ENCODE results near the gene ALDH6A1. TPM values are rescaled to one million over a fixed set of nuclear protein-coding genes. Genes with fewer than 3 reads are reported as not detected.

The ALDH6A1 gene
- total RNA-seq, 2 donors from 2014 or later = 20.9 to 28.9 TPM

DNA sequence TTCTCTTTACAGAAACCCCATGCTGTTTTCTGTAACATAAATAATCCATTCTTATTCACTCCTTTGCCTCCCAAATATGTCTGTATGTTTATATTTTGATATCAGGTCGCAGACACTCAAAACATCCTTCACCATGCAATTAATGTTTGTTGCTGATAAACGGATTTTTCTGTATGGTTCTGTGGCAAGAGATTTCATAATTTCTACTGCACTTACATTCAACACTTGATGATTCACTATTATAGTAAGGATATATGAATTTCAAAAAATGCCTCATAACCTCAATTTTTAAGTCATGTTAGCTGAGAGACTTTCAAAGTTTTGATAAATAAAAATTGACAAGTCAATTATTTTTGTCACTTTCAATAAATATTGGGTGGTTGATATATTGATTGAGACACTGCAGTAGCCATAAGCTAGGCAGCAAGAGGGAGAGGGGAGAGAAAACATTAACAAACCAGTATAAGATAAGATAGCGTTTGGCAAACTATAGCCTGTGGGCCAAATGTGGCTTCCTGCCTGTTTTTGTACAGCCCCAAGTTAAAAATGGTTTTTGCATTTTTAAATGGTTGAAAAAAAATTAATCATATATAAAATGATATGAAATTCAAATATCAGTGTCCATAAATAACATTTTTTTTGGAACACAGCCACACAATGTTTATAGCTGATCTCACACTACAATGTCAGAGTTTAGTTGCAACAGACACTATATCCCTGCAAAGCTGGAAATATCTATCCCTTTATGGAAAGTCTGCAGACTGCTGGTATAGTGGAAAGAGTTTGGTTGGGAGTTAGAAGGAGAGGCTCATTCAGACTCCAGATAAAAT lies 18.3 kb downstream of the ALDH6A1 start:
- no peak for DNase-seq (ENCODE audit: low spot score in 2 of 2)
- Mint-ChIP-seq H3K27ac (no peak overlapping the region), H3K36me3 (no peaks in the 10 kb centered on the region), H3K9me3 (no peaks in the 10 kb centered on the region)
- no peak for ATAC-seq

DNA sequence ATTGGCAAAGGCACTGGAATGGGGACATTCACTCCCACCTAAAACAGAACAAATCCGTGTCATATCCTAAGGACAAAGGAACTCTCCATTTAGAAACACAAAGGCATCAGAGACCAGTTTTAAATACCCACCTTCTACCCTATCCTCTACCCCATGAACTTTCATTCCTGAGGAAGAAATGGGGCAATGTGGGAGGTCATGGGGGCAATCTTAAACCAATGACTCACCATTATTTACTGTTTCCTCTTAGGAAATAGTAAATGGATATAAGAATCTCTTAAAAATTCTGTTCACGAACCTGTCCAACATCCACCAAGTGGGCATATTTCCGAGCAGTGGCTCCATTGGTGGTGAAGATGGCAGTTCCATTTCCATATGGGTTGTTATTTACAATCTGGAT lies 19.4 kb downstream of the ALDH6A1 start:
- H3K27ac Mint-ChIP-seq = no peak overlapping the region
- H3K9me3 Mint-ChIP-seq = no peaks in the 10 kb centered on the region
- DNase-seq (ENCODE audit: low spot score in 2 of 2) (no peak), ATAC-seq (no peak)
- H3K36me3 Mint-ChIP-seq = no peaks in the 10 kb centered on the region

DNA sequence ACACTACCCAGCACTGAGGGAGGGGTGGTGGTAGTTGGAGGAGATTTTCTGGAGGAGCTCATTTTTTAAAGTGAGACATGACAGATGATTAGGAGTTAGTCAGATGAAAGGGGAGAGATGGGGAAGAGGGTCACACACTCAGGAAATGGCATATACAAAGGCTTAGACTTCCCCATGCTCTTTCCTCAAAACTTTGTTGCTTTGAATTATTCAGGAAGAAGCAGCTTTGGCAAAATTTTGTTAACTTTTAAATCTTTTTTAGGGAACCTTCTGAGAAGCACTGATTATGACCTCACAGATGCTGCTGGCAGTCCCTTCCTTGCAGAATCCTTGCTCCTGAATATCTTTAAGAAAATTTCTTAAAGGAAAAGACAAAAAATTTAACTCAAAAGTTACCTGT lies 19.8 kb downstream of the ALDH6A1 start:
- H3K27ac Mint-ChIP-seq = no peak overlapping the region

DNA sequence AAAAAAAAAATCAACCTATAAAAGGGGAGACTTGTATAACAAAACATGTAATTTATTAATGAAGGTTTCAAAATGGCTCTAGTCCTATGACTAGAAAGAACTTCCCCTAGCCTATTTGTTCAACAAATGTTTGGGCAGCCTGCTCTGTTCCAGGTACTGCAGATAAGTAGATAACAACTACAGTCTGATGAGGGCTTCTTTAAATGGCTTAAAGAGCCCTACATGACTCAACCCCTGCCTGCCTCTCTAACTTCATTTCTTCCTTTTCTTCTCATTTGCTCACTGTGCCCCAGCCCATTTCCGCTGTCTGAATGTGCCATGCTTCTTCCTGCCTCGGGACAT lies 21.5 kb downstream of the ALDH6A1 start:
- peak in 1 of 2 donors; percentile 67 for ATAC-seq
- no peaks in the 10 kb centered on the region for H3K36me3 Mint-ChIP-seq
- DNase-seq (ENCODE audit: low spot score in 2 of 2) = no peak
- H3K27ac Mint-ChIP-seq = peak overlapping the region in 1 of 2 donors; percentile 62
- no peaks in the 10 kb centered on the region for H3K9me3 Mint-ChIP-seq

More for the DNA sequence above, 19.8 kb downstream of the ALDH6A1 start:
- no peak for DNase-seq (ENCODE audit: low spot score in 2 of 2)
- H3K9me3 Mint-ChIP-seq = no peaks in the 10 kb centered on the region
- no peaks in the 10 kb centered on the region for H3K36me3 Mint-ChIP-seq
- no peak for ATAC-seq

DNA sequence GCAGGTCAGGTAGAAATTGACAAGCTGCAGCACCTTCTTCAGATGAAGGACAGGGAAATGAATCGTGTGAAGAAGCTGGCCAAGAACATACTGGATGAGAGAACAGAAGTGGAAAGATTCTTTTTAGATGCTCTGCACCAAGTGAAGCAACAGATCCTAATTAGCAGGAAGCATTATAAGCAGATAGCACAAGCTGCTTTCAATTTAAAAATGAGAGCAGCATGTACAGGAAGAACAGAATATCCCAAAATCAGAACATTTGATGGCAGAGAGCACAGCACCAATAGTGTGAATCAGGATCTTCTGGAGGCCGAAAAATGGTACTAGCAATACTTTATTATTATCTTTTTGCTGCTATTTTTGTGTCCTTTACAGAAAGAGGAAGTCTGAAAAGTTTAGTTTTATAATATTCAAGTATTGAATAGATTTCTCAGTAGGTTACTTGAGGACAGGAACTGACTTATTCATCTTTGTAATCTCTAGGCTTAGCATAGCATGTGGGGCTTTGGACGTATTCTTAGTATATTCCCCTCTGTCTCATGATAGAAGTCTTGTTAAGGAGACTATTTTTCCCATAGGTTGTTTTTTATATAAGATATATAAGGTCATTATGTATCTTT lies 34.3 kb downstream of the ALDH6A1 start:
- Mint-ChIP-seq H3K36me3 (no peaks in the 10 kb centered on the region), H3K9me3 (no peaks in the 10 kb centered on the region), H3K27ac (no peak overlapping the region)
- DNase-seq (ENCODE audit: low spot score in 2 of 2) (no peak), ATAC-seq (no peak)

DNA sequence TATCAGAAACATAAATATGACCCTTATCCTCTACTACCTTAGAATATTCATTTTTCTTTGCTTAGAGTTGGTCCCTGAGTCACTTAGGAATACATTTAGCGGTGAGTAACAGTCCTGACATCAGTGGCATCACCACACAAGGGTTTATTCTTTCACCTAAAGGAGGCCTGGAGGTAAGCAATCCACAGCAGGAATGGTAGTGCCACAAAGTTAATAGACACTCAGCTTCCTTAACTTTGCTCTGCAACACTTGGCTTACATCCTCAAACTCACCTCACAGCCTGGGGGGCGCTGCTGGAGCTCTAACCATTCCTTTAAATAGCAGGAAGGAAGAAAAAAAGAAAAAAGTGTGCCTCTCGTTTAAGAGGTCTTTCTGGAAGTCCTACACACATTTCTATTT lies 36.0 kb downstream of the ALDH6A1 start:
- no peak for DNase-seq (ENCODE audit: low spot score in 2 of 2)
- no peak overlapping the region for H3K27ac Mint-ChIP-seq
- ATAC-seq = no peak
- no peaks in the 10 kb centered on the region for H3K9me3 Mint-ChIP-seq
- no peaks in the 10 kb centered on the region for H3K36me3 Mint-ChIP-seq

DNA sequence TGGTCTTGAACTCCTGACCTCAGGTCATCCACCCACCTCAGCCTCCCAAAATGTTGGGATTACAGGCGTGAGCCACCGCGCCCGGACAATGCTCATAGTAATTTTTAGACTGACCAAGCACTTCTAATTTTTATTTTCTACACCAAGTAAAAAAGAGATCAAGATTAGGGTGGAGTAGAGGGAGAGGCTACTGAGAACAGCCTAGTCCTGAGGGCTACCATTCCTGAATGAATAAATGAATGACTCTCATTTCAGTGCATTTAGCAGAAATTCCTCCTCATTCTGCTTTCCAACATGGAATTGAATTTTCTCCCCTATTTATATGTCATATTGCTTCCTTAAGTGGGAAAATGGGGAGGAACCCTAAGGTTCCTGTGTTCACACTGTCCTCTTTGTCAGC lies 38.7 kb downstream of the ALDH6A1 start:
- H3K36me3 Mint-ChIP-seq = no peaks in the 10 kb centered on the region
- no peak for ATAC-seq
- no peak overlapping the region for H3K27ac Mint-ChIP-seq
- H3K9me3 Mint-ChIP-seq = no peaks in the 10 kb centered on the region
- DNase-seq (ENCODE audit: low spot score in 2 of 2) = no peak

DNA sequence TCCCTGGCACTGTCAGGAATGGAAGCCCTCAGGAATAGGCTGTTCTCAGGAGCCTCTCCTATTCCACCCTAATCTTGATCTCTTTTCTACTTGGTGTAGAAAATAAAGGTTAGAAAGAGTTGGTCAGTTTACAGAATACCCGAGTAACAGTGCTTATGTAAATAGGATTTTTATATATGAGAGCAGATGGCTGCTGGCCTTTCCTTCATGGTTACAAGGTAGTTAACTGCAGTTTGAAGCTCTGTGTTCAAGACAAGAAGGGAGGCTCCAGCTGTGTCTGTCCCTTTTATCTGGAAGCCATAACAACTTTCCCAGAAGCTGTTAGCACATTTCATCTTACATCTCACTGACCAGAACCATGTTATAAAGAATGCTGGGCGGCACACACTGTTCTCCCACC lies 42.0 kb downstream of the ALDH6A1 start:
- no peak overlapping the region for H3K27ac Mint-ChIP-seq
- no peak for DNase-seq (ENCODE audit: low spot score in 2 of 2)
- no peaks in the 10 kb centered on the region for H3K9me3 Mint-ChIP-seq
- no peak for ATAC-seq
- no peaks in the 10 kb centered on the region for H3K36me3 Mint-ChIP-seq

DNA sequence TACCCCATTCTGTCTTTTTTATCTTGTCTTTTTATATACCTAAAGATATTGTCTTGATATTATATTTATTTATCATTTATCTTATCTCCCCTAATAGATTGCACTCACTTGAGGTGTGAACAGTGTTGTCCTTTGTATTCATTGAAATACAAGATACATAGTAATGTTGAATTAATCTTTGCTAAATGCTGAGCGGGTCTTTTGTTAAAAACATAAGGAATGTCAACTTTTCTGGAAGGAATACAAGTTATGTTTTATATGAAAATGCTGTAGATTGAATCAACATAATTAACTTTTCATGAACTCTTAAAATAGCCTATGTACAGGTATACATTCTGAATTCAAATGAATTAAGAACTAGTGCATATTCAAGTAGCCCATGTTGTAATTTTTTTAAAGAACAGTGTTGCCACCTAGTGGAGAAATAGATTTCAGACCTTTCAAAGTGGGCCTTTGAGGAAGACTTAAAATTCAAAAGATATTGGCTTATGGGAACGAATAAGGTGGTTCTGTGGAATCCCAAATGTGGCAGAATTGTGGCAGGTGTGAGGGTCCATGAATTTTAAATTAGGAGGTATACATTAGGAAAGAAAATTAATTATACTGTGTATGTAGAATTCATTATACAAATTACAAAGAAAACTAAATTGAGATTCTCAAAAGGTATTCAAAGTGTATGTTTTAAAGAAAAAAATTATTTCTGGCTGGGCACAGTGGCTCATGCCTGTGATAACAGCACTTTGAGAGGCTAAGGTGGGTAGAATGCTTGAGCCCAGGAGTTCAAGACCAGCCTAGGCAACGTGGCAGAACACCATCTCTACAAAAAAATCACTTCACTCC lies 46.0 kb downstream of the ALDH6A1 start:
- H3K36me3 Mint-ChIP-seq = no peaks in the 10 kb centered on the region
- peak; percentile 43 to 53 for ATAC-seq

DNA sequence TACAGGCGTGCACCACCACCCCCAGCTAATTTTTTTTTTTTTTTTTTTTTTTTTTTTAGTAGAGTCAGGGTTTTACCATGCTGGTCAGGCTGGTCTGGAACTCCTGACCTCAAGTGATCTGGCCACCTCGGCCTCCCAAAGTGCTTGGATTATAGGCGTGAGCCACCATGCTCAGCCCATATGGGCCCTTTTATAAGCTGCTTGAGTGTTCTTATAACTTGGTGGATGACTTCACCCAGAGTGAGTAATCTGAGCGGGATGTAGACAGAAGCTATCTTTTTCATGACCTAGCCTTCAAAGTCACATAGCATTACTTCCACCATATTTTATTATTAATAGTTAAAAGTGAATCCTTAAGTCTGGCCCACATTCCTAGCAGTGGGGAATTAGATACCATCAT lies 48.7 kb downstream of the ALDH6A1 start:
- no peaks in the 10 kb centered on the region for H3K9me3 Mint-ChIP-seq
- ATAC-seq (no peak), DNase-seq (ENCODE audit: low spot score in 2 of 2) (no peak)
- no peak overlapping the region for H3K27ac Mint-ChIP-seq
- no peaks in the 10 kb centered on the region for H3K36me3 Mint-ChIP-seq

More for the DNA sequence above, 46.0 kb downstream of the ALDH6A1 start:
- Mint-ChIP-seq H3K27ac (no peak overlapping the region), H3K9me3 (no peaks in the 10 kb centered on the region)
- no peak for DNase-seq (ENCODE audit: low spot score in 2 of 2)

DNA sequence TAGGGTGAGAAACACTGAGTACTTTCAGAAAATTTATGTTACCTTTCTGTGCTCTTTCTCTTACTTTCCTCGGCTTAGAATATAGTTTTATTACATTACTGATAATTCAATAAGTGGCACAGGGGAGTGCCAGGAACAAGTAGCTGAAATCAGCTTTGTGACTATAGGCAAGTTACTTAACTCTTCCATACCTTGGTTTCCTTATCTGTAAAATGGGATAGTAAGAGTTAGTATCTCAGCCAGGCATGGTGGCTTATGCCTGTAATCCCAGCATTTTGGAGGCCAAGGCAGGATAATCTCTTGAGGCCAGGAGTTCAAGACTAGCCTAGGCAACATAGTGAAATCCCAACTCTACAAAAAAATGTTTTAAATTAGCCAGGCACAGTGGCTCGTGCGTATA lies 49.7 kb downstream of the ALDH6A1 start:
- DNase-seq (ENCODE audit: low spot score in 2 of 2) (no peak), ATAC-seq (no peak)
- H3K9me3 Mint-ChIP-seq = no peaks in the 10 kb centered on the region
- no peaks in the 10 kb centered on the region for H3K36me3 Mint-ChIP-seq
- H3K27ac Mint-ChIP-seq = no peak overlapping the region

DNA sequence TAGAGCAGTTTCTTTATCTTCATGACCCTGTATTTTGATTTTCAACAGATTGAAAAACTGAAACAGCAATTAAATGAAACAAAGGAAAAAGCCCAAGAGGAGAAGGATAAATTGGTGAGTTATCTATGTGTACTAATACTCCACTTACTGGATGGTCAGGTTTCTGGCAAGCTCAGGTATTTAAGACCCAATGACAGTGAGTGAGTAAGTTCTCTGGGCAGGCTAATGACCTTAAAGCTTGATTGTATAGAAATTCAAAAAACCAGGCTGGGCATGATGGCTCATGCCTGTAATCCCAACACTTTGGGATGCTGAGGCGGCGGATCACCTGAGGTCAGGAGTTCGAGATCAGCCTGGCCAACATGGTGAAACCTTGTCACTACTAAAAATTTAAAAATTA lies 55.1 kb downstream of the ALDH6A1 start:
- Mint-ChIP-seq H3K9me3 (no peaks in the 10 kb centered on the region), H3K27ac (no peak overlapping the region), H3K36me3 (no peaks in the 10 kb centered on the region)
- DNase-seq (ENCODE audit: low spot score in 2 of 2) (no peak), ATAC-seq (no peak)

DNA sequence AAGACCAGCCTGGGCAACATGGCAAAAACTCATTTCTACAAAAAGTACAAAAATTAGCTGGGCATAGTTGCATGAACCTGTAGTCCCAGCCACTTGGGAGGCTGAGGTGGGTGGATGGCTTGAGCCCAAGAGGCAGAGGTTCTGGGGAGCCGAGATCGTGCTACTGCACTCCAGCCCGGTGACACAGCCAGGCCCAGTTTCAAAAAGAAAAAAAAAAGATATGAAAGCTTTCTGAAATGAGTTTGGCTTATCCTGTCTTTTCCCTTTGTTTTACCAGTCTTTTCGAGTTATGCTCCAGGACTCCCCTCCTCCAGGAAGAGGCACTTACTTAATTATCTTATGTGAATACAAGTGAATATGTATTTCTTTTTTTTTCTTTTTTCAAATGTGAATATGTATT lies 61.9 kb downstream of the ALDH6A1 start:
- ATAC-seq (no peak), DNase-seq (ENCODE audit: low spot score in 2 of 2) (no peak)
- Mint-ChIP-seq H3K36me3 (peaks cover 0 to 4% of the 10 kb centered on the region in 2 donors), H3K27ac (no peak overlapping the region), H3K9me3 (no peaks in the 10 kb centered on the region)

DNA sequence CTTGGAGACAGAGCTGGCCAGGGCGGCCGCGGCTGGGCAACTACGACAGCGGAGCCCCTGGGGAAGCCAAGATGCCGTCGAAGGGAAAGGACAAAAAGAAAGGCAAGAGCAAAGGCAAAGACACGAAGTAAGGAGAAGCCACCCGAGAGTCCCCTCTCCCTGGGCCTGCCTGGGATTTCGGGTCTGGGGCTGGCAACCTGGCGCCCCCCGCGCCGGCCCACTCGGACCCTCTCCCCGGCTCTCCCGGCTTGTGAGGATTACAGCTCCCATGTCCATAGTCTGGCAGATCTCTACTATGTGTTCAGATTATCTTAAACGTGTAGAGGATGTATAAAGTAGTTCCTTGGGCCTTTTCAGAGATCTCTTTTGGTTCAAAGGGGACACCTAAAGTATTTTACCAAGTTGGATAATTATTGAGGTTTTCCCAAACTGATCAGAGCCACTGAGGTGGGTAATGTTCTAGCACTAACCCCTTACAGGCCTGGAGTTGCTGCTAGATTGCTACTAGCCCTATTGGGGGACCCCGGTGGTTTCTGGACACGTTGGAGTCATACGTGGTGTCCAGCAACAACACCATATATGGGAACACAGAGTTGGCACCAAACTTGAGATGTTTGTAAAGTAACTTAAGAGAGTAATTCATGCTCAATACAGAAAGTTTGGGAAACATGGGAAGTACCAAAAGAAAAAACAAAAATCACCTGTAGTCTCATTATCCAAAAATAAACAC lies 64.7 kb downstream of the ALDH6A1 start:
- H3K36me3 Mint-ChIP-seq = peaks cover 0 to 4% of the 10 kb centered on the region in 2 donors
- H3K9me3 Mint-ChIP-seq = no peaks in the 10 kb centered on the region
- no peak for DNase-seq (ENCODE audit: low spot score in 2 of 2)
- ATAC-seq = no peak
- H3K27ac Mint-ChIP-seq = peak overlapping the region; percentile 82 to 98

DNA sequence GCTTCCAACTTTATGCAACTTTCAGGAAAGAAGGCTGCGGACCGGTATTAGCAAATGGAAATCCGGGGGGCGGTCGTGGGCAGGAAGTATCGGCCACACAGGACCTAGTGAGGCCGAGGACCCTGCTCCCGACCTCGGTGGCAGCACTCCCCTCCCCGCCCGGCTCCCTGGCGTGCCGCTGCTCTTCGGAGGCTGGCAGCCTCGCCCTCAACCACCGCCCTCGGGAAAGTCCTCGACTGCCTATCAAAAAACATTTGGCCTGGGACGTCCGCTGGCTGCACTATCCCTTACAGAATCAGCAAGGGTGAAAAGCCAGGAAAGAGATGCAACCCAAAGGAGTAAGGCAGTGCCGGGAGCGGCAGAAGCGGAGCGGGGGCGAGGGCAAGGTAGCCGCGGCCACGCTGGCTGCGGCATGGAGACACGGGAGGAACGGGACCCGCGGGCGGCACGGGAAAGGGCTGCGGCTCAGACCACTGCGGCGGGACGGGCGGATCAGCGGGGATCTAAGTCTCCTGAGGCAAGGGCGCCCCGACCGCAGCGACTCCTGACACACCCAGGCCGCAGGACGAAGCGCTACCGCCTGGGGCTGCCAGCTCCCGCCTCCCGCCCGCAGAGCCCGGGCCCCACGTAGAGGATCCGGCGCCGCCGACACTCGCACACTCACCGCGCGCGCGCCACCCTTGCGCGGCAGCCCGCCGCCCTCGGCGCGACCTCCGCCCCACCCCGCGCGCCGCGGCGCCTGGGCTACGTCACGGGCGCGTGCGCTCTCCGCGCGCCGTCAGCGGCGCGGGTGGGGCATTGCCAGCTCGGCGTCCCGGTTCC lies 65.5 kb downstream of the ALDH6A1 start, which contains the start of the genes BBOF1 and ENTPD5:
TSS of gene BBOF1 (plus strand) at position 764 of the 822 bp plus-strand sequence. CDS start 130 bp downstream, outside the sequence.
TSS of gene ENTPD5 (minus strand) at position 703 of the 822 bp plus-strand sequence. CDS start 31,186 bp downstream, outside the sequence.
- Mint-ChIP-seq H3K27ac (peak within 1 kb of the TSS; percentile 98 to 99), H3K9me3 (no peaks in the 10 kb centered on the region), H3K36me3 (peaks cover 0 to 4% of the 10 kb centered on the region in 2 donors)
- peak; percentile 90 to 98 for ATAC-seq
- DNase-seq (ENCODE audit: low spot score in 2 of 2) = peak; percentile 84 to 86

DNA sequence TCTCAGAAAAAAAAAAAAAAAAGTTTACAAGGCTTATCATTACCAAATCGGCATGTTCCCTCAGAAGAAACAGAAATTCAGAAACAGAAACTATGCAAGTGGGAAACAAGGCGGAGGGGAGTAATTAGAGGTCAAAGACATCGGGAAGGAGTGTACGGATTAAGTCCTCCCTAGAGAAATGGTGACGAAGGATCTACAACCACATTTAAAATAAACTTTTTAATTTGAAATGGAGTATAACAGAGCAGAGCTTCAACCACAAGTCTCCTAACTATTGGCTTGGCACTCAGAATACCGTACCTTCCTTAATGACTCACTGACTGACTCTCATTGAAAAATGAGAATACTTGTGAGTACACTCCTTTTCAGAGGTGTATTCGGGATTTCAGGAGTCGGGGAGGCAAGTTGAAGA lies 66.1 kb downstream of the ALDH6A1 start:
- H3K27ac Mint-ChIP-seq = peak overlapping the region; percentile 98 to 99
- no peaks in the 10 kb centered on the region for H3K9me3 Mint-ChIP-seq
- peaks cover 0 to 4% of the 10 kb centered on the region in 2 donors for H3K36me3 Mint-ChIP-seq
- ATAC-seq (peak; percentile 45 to 55), DNase-seq (ENCODE audit: low spot score in 2 of 2) (no peak)
